GM19099 (cell line): ENCODE measurements around the gene AHRR.

Experiments used
- POLR2A ChIP-seq: IDR thresholded peaks from 3 replicates; pipeline ENCODE4 v1.6.1; 2011; ENCODE audit warnings: low read depth; ENCODE audit not compliant: insufficient read length; ENCODE audit errors: extremely low read depth

The AHRR gene

GRCh38 chr5:314676-315487 lies 6.6 kb upstream of the AHRR start:
- no peak for TF ChIP-seq POLR2A

GRCh38 chr5:315488-316209 lies 5.9 kb upstream of the AHRR start:
- no peak for TF ChIP-seq POLR2A

GRCh38 chr5:316210-317085 lies 5.1 kb upstream of the AHRR start:
- TF ChIP-seq POLR2A: no peak

- TF ChIP-seq POLR2A: no peak
Measured at GRCh38 chr5:317086-317811, 4.3 kb upstream of the AHRR start.

GRCh38 chr5:318341-318897 lies 3.1 kb upstream of the AHRR start:
- no peak for TF ChIP-seq POLR2A

- TF ChIP-seq POLR2A: no peak
Measured at GRCh38 chr5:318931-319601, 2.4 kb upstream of the AHRR start.

- TF ChIP-seq POLR2A: peak; percentile 21
Measured at GRCh38 chr5:320524-321229, 837 bp upstream of the AHRR start.

GRCh38 chr5:321726-322251 lies 275 bp downstream of the AHRR start:
- TF ChIP-seq POLR2A: peak; percentile 54

- peak; percentile 34 for TF ChIP-seq POLR2A
Measured at GRCh38 chr5:322281-322941, 897 bp downstream of the AHRR start.

GRCh38 chr5:322942-323879 lies 1.7 kb downstream of the AHRR start:
- no peak for TF ChIP-seq POLR2A
